ENCODE measurements around the gene ACR. TPM values are rescaled to one million over a fixed set of nuclear protein-coding genes. Genes with fewer than 3 reads are reported as not detected.

Gene ACR
- total RNA-seq, 4 donors from 2014 or later = not detected

- H3K9me3 ChIP-seq = no peaks in the 10 kb centered on the region
- H3K27ac ChIP-seq = no peak overlapping the region
- H3K4me3 ChIP-seq = no peak overlapping the region
- no peaks in the 10 kb centered on the region for H3K36me3 ChIP-seq
- TF ChIP-seq POLR2A (IDR thresholded peaks at IDR 0.05) = no peak
- no peak for TF ChIP-seq CTCF (IDR thresholded peaks at IDR 0.05)
- DNase-seq = no peak
- H3K4me1 ChIP-seq = no peaks in the 10 kb centered on the region
- H3K27me3 ChIP-seq = peaks cover 0 to 4% of the 10 kb centered on the region in 2 donors
Measured at GRCh38 chr22:50716290-50717024, 21.5 kb upstream of the ACR start.

GRCh38 chr22:50717709-50718351, 20.2 kb upstream of the ACR start:
- H3K4me3 ChIP-seq = no peak overlapping the region
- no peak for TF ChIP-seq CTCF (IDR thresholded peaks at IDR 0.05)
- no peak for TF ChIP-seq POLR2A (IDR thresholded peaks at IDR 0.05)

GRCh38 chr22:50718352-50718709, 19.7 kb upstream of the ACR start:
- no peaks in the 10 kb centered on the region for H3K4me1 ChIP-seq
- DNase-seq = no peak
- no peak overlapping the region for H3K4me3 ChIP-seq
- no peak overlapping the region for H3K27ac ChIP-seq
- no peaks in the 10 kb centered on the region for H3K36me3 ChIP-seq
- H3K9me3 ChIP-seq = no peaks in the 10 kb centered on the region
- peaks cover 0 to 4% of the 10 kb centered on the region in 2 donors for H3K27me3 ChIP-seq
- TF ChIP-seq CTCF (IDR thresholded peaks at IDR 0.05) (no peak), POLR2A (IDR thresholded peaks at IDR 0.05) (no peak)

More at GRCh38 chr22:50717709-50718351, 20.2 kb upstream of the ACR start:
- no peaks in the 10 kb centered on the region for H3K9me3 ChIP-seq
- DNase-seq = no peak
- no peaks in the 10 kb centered on the region for H3K4me1 ChIP-seq
- no peak overlapping the region for H3K27ac ChIP-seq
- peaks cover 0 to 4% of the 10 kb centered on the region in 2 donors for H3K27me3 ChIP-seq
- no peaks in the 10 kb centered on the region for H3K36me3 ChIP-seq

GRCh38 chr22:50719814-50720300, 18.1 kb upstream of the ACR start:
- no peak for DNase-seq
- no peak for TF ChIP-seq CTCF (IDR thresholded peaks at IDR 0.05)
- no peak for TF ChIP-seq POLR2A (IDR thresholded peaks at IDR 0.05)
- Histone ChIP-seq H3K36me3 (no peaks in the 10 kb centered on the region), H3K27me3 (peaks cover 0 to 4% of the 10 kb centered on the region in 2 donors), H3K4me3 (no peak overlapping the region), H3K9me3 (no peaks in the 10 kb centered on the region), H3K27ac (no peak overlapping the region), H3K4me1 (no peaks in the 10 kb centered on the region)

- Histone ChIP-seq H3K27ac (no peak overlapping the region), H3K27me3 (peaks cover 0 to 4% of the 10 kb centered on the region in 2 donors), H3K4me3 (no peak overlapping the region), H3K36me3 (no peaks in the 10 kb centered on the region), H3K4me1 (no peaks in the 10 kb centered on the region), H3K9me3 (no peaks in the 10 kb centered on the region)
- no peak for TF ChIP-seq POLR2A (IDR thresholded peaks at IDR 0.05)
- no peak for TF ChIP-seq CTCF (IDR thresholded peaks at IDR 0.05)
- no peak for DNase-seq
Measured at GRCh38 chr22:50720301-50721256, 17.4 kb upstream of the ACR start.

Data from Peyer's patch (tissue), 4 donors.